Measurements from ENCODE around the gene ESYT2.

ESYT2 gene

GRCh38 chr7:158858592-158859503 lies 29.5 kb upstream of the ESYT2 start:
- Histone ChIP-seq H3K4me3 (ENCODE audit: low read length) (no peak overlapping the region), H3K9me3 (replicated peaks; ENCODE audit: insufficient read depth, low read length) (no peaks in the 10 kb centered on the region), H2AFZ (ENCODE audit: low read length) (no peak overlapping the region), H3F3A (ENCODE audit: insufficient read depth, low read length) (0 out of 2 replicates have a peak, but pooled peaks cover 6% of the 10 kb centered on the region), H3K27me3 (replicated peaks; ENCODE audit: insufficient read depth, low read length) (no peaks in the 10 kb centered on the region), H3K9me2 (replicated peaks; ENCODE audit: insufficient read depth, low read length) (no peaks in the 10 kb centered on the region), H4K20me1 (ENCODE audit: insufficient read depth, low read length) (no peaks in the 10 kb centered on the region), H3K4me2 (ENCODE audit: low read depth, low read length) (no peak overlapping the region), H3K4me1 (ENCODE audit: low read length) (peaks cover 9% of the 10 kb centered on the region; the same call in 1 of the 2 replicates), H3K36me3 (replicated peaks; ENCODE audit: insufficient read depth, low read length) (no peaks in the 10 kb centered on the region), H3K9ac (ENCODE audit: low read length) (no peak overlapping the region), H3K79me2 (ENCODE audit: low read length) (no peaks in the 10 kb centered on the region), H3K27ac (ENCODE audit: low read length) (no peak overlapping the region)
- DNase-seq, result no peak
- TF ChIP-seq EZH2 (optimal IDR thresholded peaks at IDR 0.05; ENCODE audit: low read depth, low read length), result no peak
- no peak for TF ChIP-seq CTCF (IDR thresholded peaks at IDR 0.05; ENCODE audit: low read length)
- TF ChIP-seq EZH2phosphoT487 (IDR thresholded peaks at IDR 0.05; ENCODE audit: low read length), result no peak

GRCh38 chr7:158856883-158857668 lies 27.8 kb upstream of the ESYT2 start:
- H3K9ac ChIP-seq (ENCODE audit: low read length), result peak overlapping the region; percentile 76

GRCh38 chr7:158854681-158855081 lies 25.4 kb upstream of the ESYT2 start:
- Histone ChIP-seq H3K79me2 (ENCODE audit: low read length) (no peaks in the 10 kb centered on the region), H2AFZ (ENCODE audit: low read length) (no peak overlapping the region), H3K4me1 (ENCODE audit: low read length) (peaks cover 14% of the 10 kb centered on the region; the same call in 1 of the 2 replicates), H3F3A (ENCODE audit: insufficient read depth, low read length) (0 out of 2 replicates have a peak, but pooled peaks cover 6% of the 10 kb centered on the region), H3K9ac (ENCODE audit: low read length) (no peak overlapping the region), H3K9me2 (replicated peaks; ENCODE audit: insufficient read depth, low read length) (no peaks in the 10 kb centered on the region), H3K27ac (ENCODE audit: low read length) (no peak overlapping the region), H4K20me1 (ENCODE audit: insufficient read depth, low read length) (no peaks in the 10 kb centered on the region), H3K4me3 (ENCODE audit: low read length) (no peak overlapping the region), H3K9me3 (replicated peaks; ENCODE audit: insufficient read depth, low read length) (no peaks in the 10 kb centered on the region), H3K36me3 (replicated peaks; ENCODE audit: insufficient read depth, low read length) (no peaks in the 10 kb centered on the region), H3K27me3 (replicated peaks; ENCODE audit: insufficient read depth, low read length) (no peaks in the 10 kb centered on the region), H3K4me2 (ENCODE audit: low read depth, low read length) (no peak overlapping the region)
- no peak for TF ChIP-seq EZH2 (optimal IDR thresholded peaks at IDR 0.05; ENCODE audit: low read depth, low read length)
- TF ChIP-seq EZH2phosphoT487 (IDR thresholded peaks at IDR 0.05; ENCODE audit: low read length), result no peak
- no peak for TF ChIP-seq CTCF (IDR thresholded peaks at IDR 0.05; ENCODE audit: low read length)
- no peak for DNase-seq

More at GRCh38 chr7:158856883-158857668, 27.8 kb upstream of the ESYT2 start:
- Histone ChIP-seq H2AFZ (ENCODE audit: low read length) (peak overlapping the region; percentile 76), H3K4me2 (ENCODE audit: low read depth, low read length) (peak overlapping the region; percentile 68), H3F3A (ENCODE audit: insufficient read depth, low read length) (0 out of 2 replicates have a peak, but pooled peaks cover 6% of the 10 kb centered on the region), H3K36me3 (replicated peaks; ENCODE audit: insufficient read depth, low read length) (no peaks in the 10 kb centered on the region), H3K27ac (ENCODE audit: low read length) (peak overlapping the region; percentile 60; the same call in 1 of the 2 replicates), H3K4me3 (ENCODE audit: low read length) (peak overlapping the region; percentile 79), H3K4me1 (ENCODE audit: low read length) (0 out of 2 replicates have a peak, but pooled peaks cover 7% of the 10 kb centered on the region), H3K9me3 (replicated peaks; ENCODE audit: insufficient read depth, low read length) (no peaks in the 10 kb centered on the region), H3K27me3 (replicated peaks; ENCODE audit: insufficient read depth, low read length) (no peaks in the 10 kb centered on the region), H3K9me2 (replicated peaks; ENCODE audit: insufficient read depth, low read length) (no peaks in the 10 kb centered on the region), H4K20me1 (ENCODE audit: insufficient read depth, low read length) (no peaks in the 10 kb centered on the region), H3K79me2 (ENCODE audit: low read length) (no peaks in the 10 kb centered on the region)
- no peak for TF ChIP-seq CTCF (IDR thresholded peaks at IDR 0.05; ENCODE audit: low read length)
- no peak for TF ChIP-seq EZH2phosphoT487 (IDR thresholded peaks at IDR 0.05; ENCODE audit: low read length)
- no peak for TF ChIP-seq EZH2 (optimal IDR thresholded peaks at IDR 0.05; ENCODE audit: low read depth, low read length)
- DNase-seq, result peak; percentile 27
